IMR-90 (cell line): Measurements from ENCODE around the gene SH3D21. TPM values are rescaled to one million over a fixed set of nuclear protein-coding genes. Genes with fewer than 3 reads are reported as not detected.
A peak's percentile ranks its signal among the peaks of the same experiment; 100 is the strongest.

Source experiments
- ATAC-seq: fragments of 200-7000 bp; cut with Tn5 transposase; 2 replicates; pipeline ENCODE4 v1.9.1; 2020; ENCODE audit warnings: low read depth, mild to moderate bottlenecking, moderate library complexity
- BruUV-seq: library from RNA; stranded (reverse); fragments of 400-500 nt; replicated peaks from 2 replicates; lab custom pipeline; 2021; lab: Mats Ljungman, UMichigan
- CTCF ChIA-PET: fragments of 300-600 bp; formaldehyde crosslinking; extraction: SDS; loops from one replicate; lab custom pipeline; 2021; ENCODE audit warnings: antibody characterized with exemption; lab: Yijun Ruan, JAX
- POLR2A ChIA-PET: fragments of 300-600 bp; sonication (Branson Sonifier 250); formaldehyde crosslinking; loops from one replicate; lab custom pipeline; 2022; ENCODE audit warnings: antibody characterized with exemption; ENCODE audit not compliant: unreplicated experiment; lab: Charles Lee
- DNase-seq: peaks from one replicate; pipeline ENCODE4 v3.0.0; 2013
- H2AFZ ChIP-seq: replicated peaks from 2 replicates; pipeline ENCODE3; 2013; ENCODE audit warnings: low read length, mild to moderate bottlenecking; ENCODE audit not compliant: poor library complexity
- H2AK5ac ChIP-seq: 2 replicates; pipeline ENCODE4 v1.6.1; 2013; ENCODE audit warnings: low read depth, low read length, inconsistent platforms
- H2AK9ac ChIP-seq: replicated peaks from 2 replicates; pipeline ENCODE3; 2013; ENCODE audit warnings: mild to moderate bottlenecking, low read depth, low read length, moderate library complexity; ENCODE audit not compliant: poor library complexity
- H2BK120ac ChIP-seq: 2 replicates; pipeline ENCODE4 v1.6.1; 2013; ENCODE audit warnings: low read depth, low read length, inconsistent platforms
- H2BK15ac ChIP-seq: 3 replicates; pipeline ENCODE4 v1.6.1; 2013; ENCODE audit warnings: low read depth, low read length, inconsistent platforms
- H2BK20ac ChIP-seq: 2 replicates; pipeline ENCODE4 v1.6.1; 2013; ENCODE audit warnings: low read depth, mild to moderate bottlenecking, inconsistent platforms, low read length, moderate library complexity
- H2BK5ac ChIP-seq: 2 replicates; pipeline ENCODE4 v1.6.1; 2013; ENCODE audit warnings: mild to moderate bottlenecking, low read depth, low read length, inconsistent platforms; ENCODE audit not compliant: poor library complexity, severe bottlenecking
- H3K14ac ChIP-seq: replicated peaks from 2 replicates; pipeline ENCODE4 v1.6.1; 2013; ENCODE audit warnings: low read depth, low read length, inconsistent platforms
- H3K18ac ChIP-seq: 2 replicates; pipeline ENCODE4 v1.6.1; 2013; ENCODE audit warnings: low read depth, low read length, control low read depth
- H3K23ac ChIP-seq: 2 replicates; pipeline ENCODE4 v1.6.1; 2013; ENCODE audit warnings: low read depth, low read length, inconsistent platforms
- H3K27ac ChIP-seq: 2 replicates; pipeline ENCODE4 v1.5.1; 2013; ENCODE audit warnings: mild to moderate bottlenecking, control low read depth, low read length; ENCODE audit not compliant: insufficient read depth
- H3K27me3 ChIP-seq: 2 replicates; pipeline ENCODE4 v1.6.1; 2013; ENCODE audit warnings: low read length; ENCODE audit not compliant: control insufficient read depth, insufficient read depth
- H3K36me3 ChIP-seq: 2 replicates; pipeline ENCODE4 v1.6.1; 2013; ENCODE audit warnings: low read length, mixed read lengths; ENCODE audit not compliant: control insufficient read depth, insufficient read depth
- H3K4ac ChIP-seq: 2 replicates; pipeline ENCODE4 v1.6.1; 2013; ENCODE audit warnings: low read depth, low read length, inconsistent platforms
- H3K4me1 ChIP-seq: 2 replicates; pipeline ENCODE4 v1.6.1; 2013; ENCODE audit warnings: low read length, mixed read lengths; ENCODE audit not compliant: control insufficient read depth, insufficient read depth
- H3K4me2 ChIP-seq: 2 replicates; pipeline ENCODE4 v1.6.1; 2013; ENCODE audit warnings: low read depth, mild to moderate bottlenecking, control low read depth, low read length, moderate library complexity
- H3K4me3 ChIP-seq: 2 replicates; pipeline ENCODE4 v1.5.1; 2013; ENCODE audit warnings: low read depth, mild to moderate bottlenecking, control low read depth, low read length, moderate library complexity; ENCODE audit not compliant: insufficient read depth
- H3K56ac ChIP-seq: 2 replicates; pipeline ENCODE4 v1.6.1; 2013; ENCODE audit warnings: low read length, inconsistent platforms; ENCODE audit not compliant: insufficient read depth; ENCODE audit errors: extremely low read depth
- H3K79me1 ChIP-seq, 2 experiments: 2 replicates each; pipeline ENCODE4 v1.6.1; 2013; ENCODE audit warnings: low read length in 2 of 2, inconsistent platforms in 1 of 2, low read depth in 1 of 2
- H3K9ac ChIP-seq: 2 replicates; pipeline ENCODE4 v1.6.1; 2013; ENCODE audit warnings: low read depth, low read length, control low read depth
- H3K9me1 ChIP-seq: 2 replicates; pipeline ENCODE4 v1.6.1; 2013; ENCODE audit warnings: low read length, inconsistent platforms; ENCODE audit not compliant: insufficient read depth
- H3K9me3 ChIP-seq: 2 replicates; pipeline ENCODE4 v1.6.1; 2013; ENCODE audit warnings: low read length; ENCODE audit not compliant: control insufficient read depth, insufficient read depth
- H4K20me1 ChIP-seq: 2 replicates; pipeline ENCODE4 v1.6.1; 2013; ENCODE audit warnings: low read length, inconsistent platforms; ENCODE audit not compliant: insufficient read depth
- H4K5ac ChIP-seq: 2 replicates; pipeline ENCODE4 v1.6.1; 2013; ENCODE audit warnings: mild to moderate bottlenecking, low read depth, low read length, control low read depth
- H4K8ac ChIP-seq, 2 experiments: 2 replicates each; pipeline ENCODE4 v1.6.1; 2013; ENCODE audit warnings: low read depth in 2 of 2, low read length in 2 of 2, control low read depth in 1 of 2, inconsistent platforms in 1 of 2
- H4K91ac ChIP-seq: 2 replicates; pipeline ENCODE4 v1.6.1; 2013; ENCODE audit warnings: low read depth, low read length, inconsistent platforms; ENCODE audit not compliant: insufficient read depth
- CHD1 ChIP-seq: IDR thresholded peaks from 2 replicates; pipeline ENCODE4 v1.6.1; 2012; ENCODE audit warnings: low read depth, low read length, improper control_type of control experiment
- ELK1 ChIP-seq: fragments of 150-350 bp; IDR thresholded peaks from 2 replicates; pipeline ENCODE4 v1.6.1; 2016; ENCODE audit warnings: low read depth, mild to moderate bottlenecking, low read length, moderate library complexity, borderline replicate concordance
- FOS ChIP-seq: fragments of 150-350 bp; IDR thresholded peaks from 2 replicates; pipeline ENCODE4 v1.6.1; 2016; ENCODE audit warnings: low read depth, low read length
- MAZ ChIP-seq: IDR thresholded peaks from 2 replicates; pipeline ENCODE4 v1.6.1; 2012; ENCODE audit warnings: low read depth, mild to moderate bottlenecking, low read length, improper control_type of control experiment, moderate library complexity, borderline replicate concordance
- RAD21 ChIP-seq: IDR thresholded peaks from 2 replicates; pipeline ENCODE4 v1.6.1; 2012; ENCODE audit warnings: low read length, improper control_type of control experiment
- RFX5 ChIP-seq: IDR thresholded peaks from 2 replicates; pipeline ENCODE4 v1.8.0; 2012; ENCODE audit warnings: low read depth, mild to moderate bottlenecking, low read length, moderate library complexity
- SMC3 ChIP-seq: fragments of 150-350 bp; IDR thresholded peaks from 2 replicates; pipeline ENCODE4 v1.6.1; 2016; ENCODE audit warnings: low read depth, mild to moderate bottlenecking, antibody characterized with exemption, low read length, moderate library complexity
- WGBS, 2 experiments: methylation state at CpG; one replicate each; pipeline versions ENCODE4 v1.1.5 to v1.1.7; 2013; ENCODE audit warnings: missing lambda C conversion rate in 2 of 2; ENCODE audit not compliant: insufficient read length in 1 of 2; ENCODE audit errors: extremely low coverage in 2 of 2; 5-methylcytosine and 5-hydroxymethylcytosine counted together
- dilution Hi-C: fragments of 300-500 bp; cut with HindIII; formaldehyde crosslinking; loops from one replicate; pipeline ENCODE4 v1.14.3; 2018; ENCODE audit warnings: low sequenced_read_pairs; ENCODE audit not compliant: unreplicated experiment
- in situ Hi-C: fragments of 300-500 bp; cut with MboI; formaldehyde crosslinking; loops from 3 replicates; pipeline ENCODE4 v1.14.3; 2019; ENCODE audit warnings: low sequenced_read_pairs, inconsistent platforms, mixed read lengths
- intact Hi-C: fragments of 100-400 bp; cut with micrococcal nuclease; formaldehyde crosslinking; loops from 2 replicates; pipeline ENCODE4 v1.10.0; 2022
- polyA plus RNA-seq, 3 experiments: library from polyadenylated mRNA; depleted of rRNA; stranded (reverse); fragments of >200 nt; gene quantifications; 2 replicates each; pipeline ENCODE4 v1.2.3, GENCODE V29; 2012; ENCODE audit warnings: low replicate concordance in 1 of 3
- total RNA-seq: library from RNA; depleted of rRNA; stranded (reverse); fragments of >200 nt; gene quantifications from 2 replicates; pipeline ENCODE4 v1.2.3, GENCODE V29; 2012
- TF ChIP-seq, protein P1 (sequence below): conservative IDR thresholded peaks from 2 replicates; pipeline ENCODE4 v1.5.1; 2012; ENCODE audit warnings: mild to moderate bottlenecking, low read depth, low read length, improper control_type of control experiment

Gene SH3D21
- total and polyA plus RNA-seq, 2 of the 4 experiments (the other 2 are of a cell fraction): 1.8 to 11.9 TPM

DNA sequence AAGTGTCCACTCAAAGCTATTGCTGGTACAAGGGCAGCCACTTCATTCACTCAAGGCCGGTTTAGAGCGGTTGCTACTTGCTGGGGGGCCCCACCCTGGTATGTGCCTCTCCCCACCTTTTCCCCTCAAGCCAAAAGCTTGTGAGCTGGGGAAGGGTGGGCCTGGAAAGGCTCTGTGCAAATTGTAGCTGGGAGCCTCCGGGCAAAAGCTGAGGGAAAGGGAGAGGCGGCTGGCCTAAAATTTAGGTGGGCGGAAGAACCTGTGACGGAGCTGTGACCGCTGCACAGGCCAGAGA, 306 bp upstream of the SH3D21 start:
- ChIA-PET POLR2A (no interaction called here), CTCF (no interaction called here)
- Histone ChIP-seq H3K9me3 (no peaks in the 10 kb centered on the region), H3K18ac (no peak overlapping the region), H3K27ac (no peak overlapping the region), H3K14ac (no peak overlapping the region), H2BK120ac (no peak overlapping the region), H3K4ac (no peak overlapping the region), H3K4me1 (peaks cover 8% of the 10 kb centered on the region), H2BK15ac (no peak overlapping the region), H3K4me3 (no peak overlapping the region), H4K8ac (no peak overlapping the region), H3K27me3 (no peaks in the 10 kb centered on the region), H2AFZ (no peak overlapping the region), H2AK9ac (peak overlapping the region; percentile 23), H4K91ac (no peak overlapping the region), H2BK20ac (no peak overlapping the region), H3K9ac (no peak overlapping the region), H4K5ac (no peak overlapping the region), H3K9me1 (peaks cover 8% of the 10 kb centered on the region), H2AK5ac (no peak overlapping the region), H3K4me2 (no peak overlapping the region), H3K23ac (no peak overlapping the region), H4K20me1 (peaks cover 4% of the 10 kb centered on the region; the same call in 1 of the 2 replicates), H3K56ac (no peak overlapping the region), H3K79me1 (peaks cover 24 to 59% of the 10 kb centered on the region in 2 experiments; a peak in 3 of 4 replicates), H2BK5ac (no peak overlapping the region), H3K36me3 (peaks cover 35% of the 10 kb centered on the region)
- BruUV-seq: no TSS peak
- no peak for ATAC-seq
- DNase-seq: no peak
- intact Hi-C loops: loop anchor here (2.0 kb wide), 1 partner anchor 115 kb away; no protein-coding TSS in a partner anchor
- dilution Hi-C loops: no loop called here
- TF ChIP-seq RFX5 (no peak), CHD1 (no peak), RAD21 (no peak), SMC3 (no peak), FOS (no peak), MAZ (no peak), ELK1 (no peak)
- TF ChIP-seq, protein P1, sequence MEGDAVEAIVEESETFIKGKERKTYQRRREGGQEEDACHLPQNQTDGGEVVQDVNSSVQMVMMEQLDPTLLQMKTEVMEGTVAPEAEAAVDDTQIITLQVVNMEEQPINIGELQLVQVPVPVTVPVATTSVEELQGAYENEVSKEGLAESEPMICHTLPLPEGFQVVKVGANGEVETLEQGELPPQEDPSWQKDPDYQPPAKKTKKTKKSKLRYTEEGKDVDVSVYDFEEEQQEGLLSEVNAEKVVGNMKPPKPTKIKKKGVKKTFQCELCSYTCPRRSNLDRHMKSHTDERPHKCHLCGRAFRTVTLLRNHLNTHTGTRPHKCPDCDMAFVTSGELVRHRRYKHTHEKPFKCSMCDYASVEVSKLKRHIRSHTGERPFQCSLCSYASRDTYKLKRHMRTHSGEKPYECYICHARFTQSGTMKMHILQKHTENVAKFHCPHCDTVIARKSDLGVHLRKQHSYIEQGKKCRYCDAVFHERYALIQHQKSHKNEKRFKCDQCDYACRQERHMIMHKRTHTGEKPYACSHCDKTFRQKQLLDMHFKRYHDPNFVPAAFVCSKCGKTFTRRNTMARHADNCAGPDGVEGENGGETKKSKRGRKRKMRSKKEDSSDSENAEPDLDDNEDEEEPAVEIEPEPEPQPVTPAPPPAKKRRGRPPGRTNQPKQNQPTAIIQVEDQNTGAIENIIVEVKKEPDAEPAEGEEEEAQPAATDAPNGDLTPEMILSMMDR: no peak
- in situ Hi-C loops: no loop called here
- no CpG with 5 or more reads among the region's 7 CpGs for WGBS, 2 experiments
